ENCODE results near the gene NT5E.
"Not testable (repeated sequence)": the region's sequence is repeated elsewhere in the genome, so short reads cannot be mapped to it uniquely, and the experiment has no call there.

The NT5E gene

GRCh38 chr6:85506441-85507093 lies 56.7 kb downstream of the NT5E start:
- H3K36me3 ChIP-seq (ENCODE audit: insufficient read depth, low read length), result peaks cover 22% of the 10 kb centered on the region
- no peaks in the 10 kb centered on the region for H3F3A ChIP-seq (ENCODE audit: insufficient read depth, low read length)
- H3K27me3 ChIP-seq (ENCODE audit: insufficient read depth, low read length), result no peaks in the 10 kb centered on the region
- no peaks in the 10 kb centered on the region for H3K9me3 ChIP-seq (ENCODE audit: low read length)
- H3K4me2 ChIP-seq (ENCODE audit: low read length), result no peak overlapping the region
- H2AFZ ChIP-seq (ENCODE audit: low read length), result no peak overlapping the region
- H3K79me2 ChIP-seq (ENCODE audit: insufficient read depth, low read length), result no peaks in the 10 kb centered on the region
- no peak overlapping the region for H3K9ac ChIP-seq (ENCODE audit: low read length)
- H3K4me1 ChIP-seq (ENCODE audit: insufficient read depth, low read length, severe bottlenecking), result no peaks in the 10 kb centered on the region
- H3K9me2 ChIP-seq (ENCODE audit: low read depth, low read length), result no peaks in the 10 kb centered on the region
- TF ChIP-seq EZH2 (IDR thresholded peaks at IDR 0.05; ENCODE audit: borderline replicate concordance, low read length), result no peak
- no peak for TF ChIP-seq CTCF (IDR thresholded peaks at IDR 0.05; ENCODE audit: low read length)
- no peak overlapping the region for H3K27ac ChIP-seq (ENCODE audit: low read depth, low read length, poor library complexity, severe bottlenecking)
- H4K20me1 ChIP-seq (ENCODE audit: insufficient read depth, low read length), result no peaks in the 10 kb centered on the region
- no peak overlapping the region for H3K4me3 ChIP-seq (ENCODE audit: low read depth, low read length, poor library complexity, severe bottlenecking)

GRCh38 chr6:85516168-85516567 lies 66.3 kb downstream of the NT5E start:
- no peaks in the 10 kb centered on the region for H3K9me3 ChIP-seq (ENCODE audit: low read length)
- no peaks in the 10 kb centered on the region for H3K27me3 ChIP-seq (ENCODE audit: insufficient read depth, low read length)
- no peak overlapping the region for H3K4me2 ChIP-seq (ENCODE audit: low read length)
- H3K4me3 ChIP-seq (ENCODE audit: low read depth, low read length, poor library complexity, severe bottlenecking), result no peak overlapping the region
- H3K9me2 ChIP-seq (ENCODE audit: low read depth, low read length), result no peaks in the 10 kb centered on the region
- no peaks in the 10 kb centered on the region for H3K4me1 ChIP-seq (ENCODE audit: insufficient read depth, low read length, severe bottlenecking)
- no peak overlapping the region for H3K27ac ChIP-seq (ENCODE audit: low read depth, low read length, poor library complexity, severe bottlenecking)
- TF ChIP-seq EZH2 (IDR thresholded peaks at IDR 0.05; ENCODE audit: borderline replicate concordance, low read length), result no peak
- TF ChIP-seq CTCF (IDR thresholded peaks at IDR 0.05; ENCODE audit: low read length), result no peak
- H3K36me3 ChIP-seq (ENCODE audit: insufficient read depth, low read length), result peaks cover 52% of the 10 kb centered on the region
- no peak overlapping the region for H2AFZ ChIP-seq (ENCODE audit: low read length)
- no peaks in the 10 kb centered on the region for H3K79me2 ChIP-seq (ENCODE audit: insufficient read depth, low read length)
- no peaks in the 10 kb centered on the region; the same call in 1 of the 2 replicates for H3F3A ChIP-seq (ENCODE audit: insufficient read depth, low read length)
- no peak overlapping the region for H3K9ac ChIP-seq (ENCODE audit: low read length)
- H4K20me1 ChIP-seq (ENCODE audit: insufficient read depth, low read length), result no peaks in the 10 kb centered on the region

- peaks cover 57% of the 10 kb centered on the region for H3K36me3 ChIP-seq (ENCODE audit: insufficient read depth, low read length)
- not testable (repeated sequence) for H3K4me3 ChIP-seq (ENCODE audit: low read depth, low read length, poor library complexity, severe bottlenecking); H3K9me3 ChIP-seq (ENCODE audit: low read length); H2AFZ ChIP-seq (ENCODE audit: low read length); H3K4me1 ChIP-seq (ENCODE audit: insufficient read depth, low read length, severe bottlenecking); H3K27me3 ChIP-seq (ENCODE audit: insufficient read depth, low read length); H4K20me1 ChIP-seq (ENCODE audit: insufficient read depth, low read length); H3K27ac ChIP-seq (ENCODE audit: low read depth, low read length, poor library complexity, severe bottlenecking); H3K9me2 ChIP-seq (ENCODE audit: low read depth, low read length); H3F3A ChIP-seq (ENCODE audit: insufficient read depth, low read length); H3K79me2 ChIP-seq (ENCODE audit: insufficient read depth, low read length); H3K9ac ChIP-seq (ENCODE audit: low read length); H3K4me2 ChIP-seq (ENCODE audit: low read length)
Observed at GRCh38 chr6:85524281-85524680, 74.4 kb downstream of the NT5E start.

GRCh38 chr6:85537055-85537494 lies 87.2 kb downstream of the NT5E start:
- no peak overlapping the region for H3K9ac ChIP-seq (ENCODE audit: low read length)
- H4K20me1 ChIP-seq (ENCODE audit: insufficient read depth, low read length), result no peaks in the 10 kb centered on the region
- no peaks in the 10 kb centered on the region for H3K9me3 ChIP-seq (ENCODE audit: low read length)
- H3K79me2 ChIP-seq (ENCODE audit: insufficient read depth, low read length), result no peaks in the 10 kb centered on the region
- no peak overlapping the region for H2AFZ ChIP-seq (ENCODE audit: low read length)
- H3F3A ChIP-seq (ENCODE audit: insufficient read depth, low read length), result no peaks in the 10 kb centered on the region
- no peak for TF ChIP-seq EZH2 (IDR thresholded peaks at IDR 0.05; ENCODE audit: borderline replicate concordance, low read length)
- TF ChIP-seq CTCF (IDR thresholded peaks at IDR 0.05; ENCODE audit: low read length), result peak; percentile 56
- peaks cover 18% of the 10 kb centered on the region for H3K36me3 ChIP-seq (ENCODE audit: insufficient read depth, low read length)
- no peak overlapping the region for H3K4me3 ChIP-seq (ENCODE audit: low read depth, low read length, poor library complexity, severe bottlenecking)
- no peaks in the 10 kb centered on the region for H3K27me3 ChIP-seq (ENCODE audit: insufficient read depth, low read length)
- no peaks in the 10 kb centered on the region for H3K9me2 ChIP-seq (ENCODE audit: low read depth, low read length)
- no peaks in the 10 kb centered on the region for H3K4me1 ChIP-seq (ENCODE audit: insufficient read depth, low read length, severe bottlenecking)
- H3K27ac ChIP-seq (ENCODE audit: low read depth, low read length, poor library complexity, severe bottlenecking), result no peak overlapping the region
- no peak overlapping the region for H3K4me2 ChIP-seq (ENCODE audit: low read length)

Data from OCI-LY1 (cell line).